GM23248 (cell line): ENCODE results near the gene ENO2.

Experiments
- EZH2 ChIP-seq: fragments of 200-600 bp; sonication (generic); IDR thresholded peaks from 2 replicates; pipeline ENCODE4 v1.6.1; 2018; ENCODE audit warnings: antibody characterized with exemption, mild to moderate bottlenecking; ENCODE audit not compliant: insufficient read depth, poor library complexity, severe bottlenecking
- EZH2phosphoT487 ChIP-seq: fragments of 200-600 bp; sonication (generic); IDR thresholded peaks from 2 replicates; pipeline ENCODE4 v1.6.1; 2018; ENCODE audit warnings: antibody characterized with exemption, moderate library complexity, mild to moderate bottlenecking, low read depth; ENCODE audit not compliant: insufficient read depth

GRCh38 chr12:6921539-6921938 is 7.2 kb downstream of the ENO2 start:
- TF ChIP-seq EZH2phosphoT487 = no peak
- TF ChIP-seq EZH2 = no peak
